Chondrocyte (in vitro differentiated cells): ENCODE results near the gene SHISA3. TPM values are rescaled to one million over a fixed set of nuclear protein-coding genes. Genes with fewer than 3 reads are reported as not detected.

Experiments used
- DNase-seq: peaks from one replicate; pipeline ENCODE4 v3.0.0; 2021; ENCODE audit warnings: mixed read lengths, low spot score
- H3K27ac Mint-ChIP-seq: one replicate; pipeline ENCODE4 v1.8.0; 2021; ENCODE audit warnings: mild to moderate bottlenecking, moderate library complexity, mixed read lengths; ENCODE audit not compliant: unreplicated experiment
- H3K27me3 Mint-ChIP-seq: 2 replicates; pipeline ENCODE4 v1.8.0; 2021; ENCODE audit warnings: low read depth, mixed read lengths
- H3K36me3 Mint-ChIP-seq: 2 replicates; pipeline ENCODE4 v1.8.0; 2021; ENCODE audit warnings: low read depth, mixed read lengths
- H3K4me1 Mint-ChIP-seq: 2 replicates; pipeline ENCODE4 v1.8.0; 2021; ENCODE audit warnings: low read depth, mild to moderate bottlenecking, mixed read lengths
- H3K4me3 Mint-ChIP-seq: one replicate; pipeline ENCODE4 v1.8.0; 2021; ENCODE audit warnings: mild to moderate bottlenecking, moderate library complexity, mixed read lengths; ENCODE audit not compliant: unreplicated experiment
- H3K9me3 Mint-ChIP-seq: 2 replicates; pipeline ENCODE4 v1.8.0; 2021; ENCODE audit warnings: low read depth, mixed read lengths
- total RNA-seq: library from RNA; stranded (reverse); gene quantifications from 3 replicates; pipeline ENCODE4 v1.2.1, GENCODE V29; 2021
- TF ChIP-seq, protein P1 (sequence below): fragments of 200-600 bp; sonication (generic); IDR thresholded peaks from 2 replicates; pipeline ENCODE4 v1.5.0; 2021; ENCODE audit warnings: antibody characterized with exemption, mild to moderate bottlenecking, moderate library complexity

The SHISA3 gene
- total RNA-seq, 1 donor from 2014 or later, result not detected

DNA sequence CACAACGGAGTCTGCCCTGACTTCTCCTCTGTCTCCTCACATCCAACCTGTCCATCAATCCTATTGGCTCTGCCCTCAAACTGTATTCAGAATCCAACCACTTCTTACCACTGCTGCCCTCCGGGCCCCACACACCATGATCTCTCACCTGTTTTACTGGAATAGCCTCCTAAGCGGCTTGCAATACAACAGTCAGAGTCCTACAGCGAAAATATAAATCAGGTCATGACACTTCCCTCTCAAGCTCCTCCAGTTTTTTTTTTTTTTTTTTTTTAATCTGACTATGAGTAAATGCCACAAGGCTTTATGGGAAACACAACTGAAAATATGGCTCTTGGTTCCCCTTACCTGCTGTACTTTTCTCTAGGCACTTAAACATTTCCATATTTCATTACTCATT is 42.8 kb downstream of the SHISA3 start:
- Mint-ChIP-seq H3K4me1 (no peaks in the 10 kb centered on the region), H3K4me3 (no peak overlapping the region), H3K36me3 (no peaks in the 10 kb centered on the region), H3K9me3 (no peaks in the 10 kb centered on the region), H3K27ac (no peak overlapping the region), H3K27me3 (peaks cover 7% of the 10 kb centered on the region)
- TF ChIP-seq, protein P1, sequence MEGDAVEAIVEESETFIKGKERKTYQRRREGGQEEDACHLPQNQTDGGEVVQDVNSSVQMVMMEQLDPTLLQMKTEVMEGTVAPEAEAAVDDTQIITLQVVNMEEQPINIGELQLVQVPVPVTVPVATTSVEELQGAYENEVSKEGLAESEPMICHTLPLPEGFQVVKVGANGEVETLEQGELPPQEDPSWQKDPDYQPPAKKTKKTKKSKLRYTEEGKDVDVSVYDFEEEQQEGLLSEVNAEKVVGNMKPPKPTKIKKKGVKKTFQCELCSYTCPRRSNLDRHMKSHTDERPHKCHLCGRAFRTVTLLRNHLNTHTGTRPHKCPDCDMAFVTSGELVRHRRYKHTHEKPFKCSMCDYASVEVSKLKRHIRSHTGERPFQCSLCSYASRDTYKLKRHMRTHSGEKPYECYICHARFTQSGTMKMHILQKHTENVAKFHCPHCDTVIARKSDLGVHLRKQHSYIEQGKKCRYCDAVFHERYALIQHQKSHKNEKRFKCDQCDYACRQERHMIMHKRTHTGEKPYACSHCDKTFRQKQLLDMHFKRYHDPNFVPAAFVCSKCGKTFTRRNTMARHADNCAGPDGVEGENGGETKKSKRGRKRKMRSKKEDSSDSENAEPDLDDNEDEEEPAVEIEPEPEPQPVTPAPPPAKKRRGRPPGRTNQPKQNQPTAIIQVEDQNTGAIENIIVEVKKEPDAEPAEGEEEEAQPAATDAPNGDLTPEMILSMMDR, result no peak
- no peak for DNase-seq

DNA sequence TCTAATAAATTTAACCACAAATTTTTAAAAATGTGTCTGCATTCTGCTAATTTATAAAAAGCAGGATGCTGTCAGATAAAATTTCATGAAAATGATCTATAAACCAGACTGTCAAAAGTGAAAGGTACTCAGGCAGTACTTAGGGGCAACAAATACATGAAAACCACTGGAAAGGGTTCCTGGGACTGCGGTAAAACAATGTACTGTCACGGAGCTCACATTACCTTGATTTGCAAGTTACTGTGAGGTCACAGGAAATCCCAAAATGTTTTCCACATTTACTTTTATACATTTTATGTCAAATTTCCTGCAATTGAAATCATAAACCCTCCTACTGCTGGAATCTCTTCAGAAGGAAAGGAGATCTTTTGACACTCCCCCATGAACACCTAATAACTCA is 45.3 kb downstream of the SHISA3 start:
- H3K36me3 Mint-ChIP-seq, result no peaks in the 10 kb centered on the region
- no peak overlapping the region for H3K27ac Mint-ChIP-seq
- H3K27me3 Mint-ChIP-seq, result peaks cover 7% of the 10 kb centered on the region
- H3K4me1 Mint-ChIP-seq, result no peaks in the 10 kb centered on the region
- no peak for DNase-seq
- no peaks in the 10 kb centered on the region for H3K9me3 Mint-ChIP-seq
- no peak overlapping the region for H3K4me3 Mint-ChIP-seq
- TF ChIP-seq, protein P1, result no peak

DNA sequence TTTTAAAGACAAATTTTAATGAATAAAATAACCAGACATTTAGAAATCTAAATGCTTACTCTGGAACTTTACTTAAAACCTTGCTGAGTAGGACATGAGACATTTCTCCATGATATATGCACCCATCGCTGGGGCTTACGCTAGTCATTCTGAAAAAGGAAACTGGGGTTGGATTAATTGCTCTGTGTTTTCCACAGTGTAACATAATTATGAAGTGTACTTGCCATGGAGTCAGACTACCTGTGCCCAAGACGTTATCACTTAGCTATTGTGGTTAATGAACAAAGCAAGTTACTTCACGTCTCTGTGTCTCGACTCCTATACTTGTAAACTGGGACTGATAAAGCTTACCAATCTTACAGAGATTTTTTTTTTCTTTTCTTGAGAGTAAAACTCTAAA is 47.8 kb downstream of the SHISA3 start:
- H3K9me3 Mint-ChIP-seq, result no peaks in the 10 kb centered on the region

DNA sequence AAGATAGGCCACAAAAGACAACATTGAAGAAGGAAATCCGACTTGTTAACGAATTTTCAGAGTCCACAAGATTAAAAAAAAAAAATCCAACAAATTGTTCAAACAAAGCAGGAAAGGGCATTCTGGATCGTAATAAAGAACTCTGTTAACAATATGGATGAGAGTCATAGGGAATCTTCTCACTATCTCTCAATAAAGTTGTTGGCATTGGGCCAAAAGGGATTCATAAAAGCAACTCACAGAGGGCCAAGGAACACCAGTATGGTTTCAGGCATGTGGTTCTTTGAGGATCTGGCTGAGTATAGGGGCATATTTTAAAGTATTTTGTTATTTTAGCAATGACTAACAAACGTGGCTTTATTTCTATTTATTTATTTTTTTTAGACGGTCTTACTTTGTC is 49.5 kb downstream of the SHISA3 start:
- no peaks in the 10 kb centered on the region for H3K9me3 Mint-ChIP-seq
- no peak overlapping the region for H3K4me3 Mint-ChIP-seq
- no peaks in the 10 kb centered on the region for H3K36me3 Mint-ChIP-seq
- TF ChIP-seq, protein P1, result no peak
- H3K4me1 Mint-ChIP-seq, result no peaks in the 10 kb centered on the region
- peaks cover 4% of the 10 kb centered on the region for H3K27me3 Mint-ChIP-seq
- no peak for DNase-seq
- H3K27ac Mint-ChIP-seq, result no peak overlapping the region

More for the DNA sequence above, 47.8 kb downstream of the SHISA3 start:
- Mint-ChIP-seq H3K4me3 (no peak overlapping the region), H3K4me1 (no peaks in the 10 kb centered on the region), H3K27ac (no peak overlapping the region), H3K36me3 (no peaks in the 10 kb centered on the region), H3K27me3 (peaks cover 4% of the 10 kb centered on the region)
- TF ChIP-seq, protein P1, result no peak
- DNase-seq, result no peak

Other genes with a start within 250 kb of the SHISA3 start
- gene BEND4, start 244.8 kb upstream of the SHISA3 start, total RNA-seq, result not detected in 3 replicates